ENCODE results near the gene PCARE. TPM values are rescaled to one million over a fixed set of nuclear protein-coding genes. Genes with fewer than 3 reads are reported as not detected.
A peak's percentile ranks its signal among the peaks of the same experiment; 100 is the strongest.

Gene PCARE
- total RNA-seq (0.04 and 2.2 TPM in 2 replicates), polyA plus RNA-seq (0.04 TPM in 1 of 2 replicates, not detected in the other)

DNA sequence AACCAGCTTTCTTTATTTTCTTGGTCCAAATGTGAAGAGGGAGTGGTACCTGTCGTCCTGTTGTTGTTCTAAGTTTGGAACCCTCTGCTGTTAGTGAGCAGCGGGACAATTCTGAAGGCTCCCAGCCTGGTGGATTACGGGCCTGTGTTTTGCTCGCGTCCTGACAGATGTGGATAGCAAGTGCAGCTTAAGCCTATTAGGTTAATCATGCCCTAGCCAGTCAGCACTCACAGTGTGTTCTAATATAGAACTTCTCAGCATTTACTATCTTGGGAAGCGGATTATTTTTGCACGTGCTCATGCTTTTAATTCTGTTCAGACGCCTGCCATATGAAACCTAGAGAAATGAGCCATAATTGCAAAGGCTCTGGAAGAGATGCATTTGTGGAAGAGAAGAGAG is at the start of gene PCARE:
Gene PCARE, minus strand, starts transcription at position 113 of the 400 bp plus-strand sequence. CDS start 262 bp downstream, outside the sequence.
- H3K9me2 ChIP-seq (replicated peaks; ENCODE audit: insufficient read depth) = no peaks in the 10 kb centered on the region
- H3K9me3 ChIP-seq (ENCODE audit: low read depth) = no peaks in the 10 kb centered on the region
- TF ChIP-seq EZH2 (IDR thresholded peaks at IDR 0.05; ENCODE audit: borderline replicate concordance) = no peak
- TF ChIP-seq, protein P1, sequence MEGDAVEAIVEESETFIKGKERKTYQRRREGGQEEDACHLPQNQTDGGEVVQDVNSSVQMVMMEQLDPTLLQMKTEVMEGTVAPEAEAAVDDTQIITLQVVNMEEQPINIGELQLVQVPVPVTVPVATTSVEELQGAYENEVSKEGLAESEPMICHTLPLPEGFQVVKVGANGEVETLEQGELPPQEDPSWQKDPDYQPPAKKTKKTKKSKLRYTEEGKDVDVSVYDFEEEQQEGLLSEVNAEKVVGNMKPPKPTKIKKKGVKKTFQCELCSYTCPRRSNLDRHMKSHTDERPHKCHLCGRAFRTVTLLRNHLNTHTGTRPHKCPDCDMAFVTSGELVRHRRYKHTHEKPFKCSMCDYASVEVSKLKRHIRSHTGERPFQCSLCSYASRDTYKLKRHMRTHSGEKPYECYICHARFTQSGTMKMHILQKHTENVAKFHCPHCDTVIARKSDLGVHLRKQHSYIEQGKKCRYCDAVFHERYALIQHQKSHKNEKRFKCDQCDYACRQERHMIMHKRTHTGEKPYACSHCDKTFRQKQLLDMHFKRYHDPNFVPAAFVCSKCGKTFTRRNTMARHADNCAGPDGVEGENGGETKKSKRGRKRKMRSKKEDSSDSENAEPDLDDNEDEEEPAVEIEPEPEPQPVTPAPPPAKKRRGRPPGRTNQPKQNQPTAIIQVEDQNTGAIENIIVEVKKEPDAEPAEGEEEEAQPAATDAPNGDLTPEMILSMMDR (IDR thresholded peaks at IDR 0.05; ENCODE audit: poor library complexity) = no peak
- TF ChIP-seq EZH2phosphoT487 (IDR thresholded peaks at IDR 0.05; ENCODE audit: low read depth, severe bottlenecking, unreplicated experiment) = no peak
- WGBS (ENCODE audit: low lambda C conversion rate, missing lambda C conversion rate) = 71% methylated on average over 8 of the region's 8 CpGs
- no peak for DNase-seq (ENCODE audit: low spot score)
- no peak within 1 kb of the TSS for H2AFZ ChIP-seq
- H3K4me2 ChIP-seq = no peak within 1 kb of the TSS
- no peak within 1 kb of the TSS for H3K27ac ChIP-seq
- H4K20me1 ChIP-seq (ENCODE audit: insufficient read depth, poor library complexity, severe bottlenecking) = no peaks in the 10 kb centered on the region
- no peaks in the 10 kb centered on the region for H3K36me3 ChIP-seq (replicated peaks; ENCODE audit: insufficient read depth, low read depth)
- H3K4me3 ChIP-seq = no peak within 1 kb of the TSS
- no peaks in the 10 kb centered on the region for H3K27me3 ChIP-seq
- no peaks in the 10 kb centered on the region for H3K4me1 ChIP-seq (ENCODE audit: insufficient read depth)
- no peaks in the 10 kb centered on the region for H3K79me2 ChIP-seq

DNA sequence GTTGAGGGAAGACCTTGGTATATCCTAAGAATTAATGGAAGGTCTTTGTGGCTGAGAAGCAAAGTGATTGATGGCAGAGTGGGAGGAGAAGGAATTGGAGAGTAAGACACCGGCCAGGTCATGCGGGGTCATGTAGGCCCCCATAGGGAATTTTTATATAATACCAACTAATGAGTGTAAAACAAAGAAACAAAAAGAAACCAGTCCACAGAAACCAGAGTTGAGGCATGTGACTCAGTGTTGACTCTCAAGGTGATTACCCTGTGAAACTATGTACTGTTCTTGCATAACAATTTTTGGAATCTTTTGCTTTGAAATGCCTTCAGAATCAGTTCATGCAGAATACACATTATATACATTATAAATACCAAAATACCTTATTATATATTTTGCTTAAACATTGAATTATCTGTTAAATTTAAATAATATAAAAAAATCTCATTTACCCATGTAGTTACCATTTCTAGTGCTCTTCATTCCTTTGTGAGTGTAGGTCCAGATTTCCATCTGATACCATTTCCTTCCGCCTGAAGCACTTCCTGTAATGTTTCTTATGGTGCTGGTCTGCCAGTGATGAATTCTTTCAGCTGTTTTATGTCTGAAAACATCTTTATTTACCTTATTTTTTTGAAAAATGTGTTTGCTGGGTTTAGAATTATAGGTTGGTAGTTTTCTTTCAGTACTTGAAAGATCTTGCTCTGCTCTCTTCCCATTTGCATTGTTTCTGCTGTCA is 49.5 kb upstream of the PCARE start:
- Histone ChIP-seq H2AFZ (no peak overlapping the region), H4K20me1 (ENCODE audit: insufficient read depth, poor library complexity, severe bottlenecking) (no peaks in the 10 kb centered on the region), H3K4me1 (ENCODE audit: insufficient read depth) (peaks cover 6% of the 10 kb centered on the region), H3K27me3 (no peaks in the 10 kb centered on the region), H3K36me3 (replicated peaks; ENCODE audit: insufficient read depth, low read depth) (no peaks in the 10 kb centered on the region), H3K4me2 (no peak overlapping the region), H3K4me3 (no peak overlapping the region), H3K9me2 (replicated peaks; ENCODE audit: insufficient read depth) (no peaks in the 10 kb centered on the region), H3K79me2 (peaks cover 66% of the 10 kb centered on the region), H3K9me3 (ENCODE audit: low read depth) (no peaks in the 10 kb centered on the region), H3K27ac (peak overlapping the region; percentile 82)
- peak; percentile 21 for DNase-seq (ENCODE audit: low spot score)
- 91% methylated on average over 3 of the region's 3 CpGs for WGBS (ENCODE audit: low lambda C conversion rate, missing lambda C conversion rate)
- TF ChIP-seq EZH2phosphoT487 (IDR thresholded peaks at IDR 0.05; ENCODE audit: low read depth, severe bottlenecking, unreplicated experiment) (no peak), EZH2 (IDR thresholded peaks at IDR 0.05; ENCODE audit: borderline replicate concordance) (no peak)
- TF ChIP-seq, protein P1 (IDR thresholded peaks at IDR 0.05; ENCODE audit: poor library complexity) = no peak

DNA sequence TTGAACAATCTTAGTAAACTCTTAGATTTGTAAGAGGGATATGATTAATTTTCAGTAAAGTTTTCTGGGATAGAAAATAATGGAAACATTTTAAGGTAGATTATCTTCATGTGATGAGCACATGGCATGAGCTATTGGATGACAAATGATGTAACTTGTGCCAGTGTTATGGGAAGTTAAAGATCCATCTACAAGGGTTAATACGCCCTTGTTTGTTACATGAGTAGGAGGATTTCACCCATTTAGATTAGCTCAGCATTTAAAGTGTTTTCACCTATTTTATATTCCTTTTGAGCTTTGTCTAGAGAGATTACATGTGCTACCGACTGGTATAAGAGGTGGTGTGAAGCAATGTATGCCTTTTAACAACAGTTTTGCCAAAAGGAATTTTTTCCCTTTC is 46.5 kb upstream of the PCARE start:
- TF ChIP-seq EZH2 (IDR thresholded peaks at IDR 0.05; ENCODE audit: borderline replicate concordance) (no peak), EZH2phosphoT487 (IDR thresholded peaks at IDR 0.05; ENCODE audit: low read depth, severe bottlenecking, unreplicated experiment) (no peak)
- TF ChIP-seq, protein P1 (IDR thresholded peaks at IDR 0.05; ENCODE audit: poor library complexity) = no peak
- no peak overlapping the region for H3K4me3 ChIP-seq
- no peaks in the 10 kb centered on the region for H3K27me3 ChIP-seq
- H3K9me3 ChIP-seq (ENCODE audit: low read depth) = no peaks in the 10 kb centered on the region
- no peaks in the 10 kb centered on the region for H3K9me2 ChIP-seq (replicated peaks; ENCODE audit: insufficient read depth)
- no peak for DNase-seq (ENCODE audit: low spot score)
- peaks cover 21% of the 10 kb centered on the region for H3K4me1 ChIP-seq (ENCODE audit: insufficient read depth)
- H2AFZ ChIP-seq = no peak overlapping the region
- WGBS (ENCODE audit: low lambda C conversion rate, missing lambda C conversion rate) = 89% methylated on average over 2 of the region's 2 CpGs
- no peak overlapping the region for H3K27ac ChIP-seq
- no peaks in the 10 kb centered on the region for H3K36me3 ChIP-seq (replicated peaks; ENCODE audit: insufficient read depth, low read depth)
- no peaks in the 10 kb centered on the region for H4K20me1 ChIP-seq (ENCODE audit: insufficient read depth, poor library complexity, severe bottlenecking)
- H3K79me2 ChIP-seq = peaks cover 64% of the 10 kb centered on the region
- no peak overlapping the region for H3K4me2 ChIP-seq
